Stimulated activated CD4-positive, alpha-beta T cell treated with anti-CD3 and anti-CD28 coated beads, Interleukin-15, amount 100 ng/mL, for 1 hour (primary cell): ENCODE data around the gene TMA16.
"Not testable (repeated sequence)": the region's sequence is repeated elsewhere in the genome, so short reads cannot be mapped to it uniquely, and the experiment has no call there.

Source experiments
- DNase-seq, 2 donors: peaks; one replicate each; pipeline ENCODE4 v3.0.0-alpha.2; 2020; ENCODE audit warnings: low read depth in 1 of 2, low spot score in 1 of 2

TMA16 gene

DNA sequence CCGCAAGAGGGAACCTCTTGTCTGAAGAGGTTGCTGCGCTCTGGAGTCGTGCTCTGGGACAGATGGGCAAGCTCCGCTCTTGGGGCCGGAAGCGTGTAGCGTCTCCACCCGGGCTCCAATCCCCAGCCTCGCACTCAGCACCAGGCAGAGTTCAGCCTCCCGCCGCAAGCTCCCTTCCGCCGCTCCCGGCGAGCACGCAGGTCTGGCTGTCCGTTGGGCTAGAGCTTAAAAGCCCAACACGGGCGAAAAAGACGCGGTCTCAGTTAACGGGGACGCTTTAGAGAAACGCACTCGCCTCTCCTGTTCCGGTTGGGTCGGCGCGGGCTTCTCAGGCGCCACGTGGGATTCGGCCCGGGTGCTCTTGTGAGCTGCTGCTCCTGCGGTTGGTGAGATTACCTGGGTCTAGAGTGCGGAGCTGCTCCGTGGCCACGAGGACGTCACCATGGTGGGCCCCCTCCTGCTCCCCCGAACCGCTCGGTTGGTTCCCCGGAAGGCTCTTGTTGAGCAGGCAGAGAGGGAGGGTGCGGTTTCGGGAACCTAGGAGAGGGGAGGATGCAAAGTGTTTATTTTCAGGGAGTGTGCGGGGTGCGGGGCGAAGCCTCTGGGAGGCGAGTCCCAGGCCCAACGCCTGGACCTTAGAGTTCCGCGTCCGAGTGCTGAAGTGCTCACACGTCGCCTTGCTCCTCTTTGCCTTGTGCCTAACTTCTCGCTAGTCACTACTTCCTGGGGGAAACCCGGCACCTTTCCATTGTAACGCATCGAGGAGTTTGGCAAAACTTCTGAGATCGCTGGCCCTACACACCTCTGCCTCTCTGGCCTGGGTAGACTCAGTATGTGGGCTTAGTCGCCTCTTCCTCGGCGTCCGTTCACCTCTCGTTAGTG lies at the start of gene TMA16:
TMA16 (plus strand) TSS at position 331 of the 882 bp plus-strand sequence; CDS start at position 443, 112 bp downstream.
- DNase-seq = peak; percentile 54 to 74

DNA sequence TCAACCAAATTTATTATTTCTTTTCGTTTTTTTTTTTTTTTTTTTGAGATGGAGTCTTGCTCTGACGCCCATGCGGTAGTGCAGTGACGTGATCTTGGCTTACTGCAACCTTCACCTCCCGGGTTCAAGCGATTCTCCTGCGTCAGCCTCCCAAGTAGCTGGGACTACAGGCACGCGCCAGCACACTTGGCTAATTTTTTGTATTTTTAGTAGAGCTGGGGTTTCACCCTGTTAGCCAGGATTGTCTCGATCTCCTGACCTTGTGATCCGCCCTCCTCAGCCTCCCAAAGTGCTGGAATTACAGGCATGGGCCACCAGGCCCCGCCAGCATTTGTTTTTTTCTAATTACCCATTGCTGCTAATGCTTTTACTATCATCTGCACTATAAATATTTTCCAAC lies 47.5 kb upstream of the TMA16 start:
- not testable (repeated sequence) for DNase-seq

DNA sequence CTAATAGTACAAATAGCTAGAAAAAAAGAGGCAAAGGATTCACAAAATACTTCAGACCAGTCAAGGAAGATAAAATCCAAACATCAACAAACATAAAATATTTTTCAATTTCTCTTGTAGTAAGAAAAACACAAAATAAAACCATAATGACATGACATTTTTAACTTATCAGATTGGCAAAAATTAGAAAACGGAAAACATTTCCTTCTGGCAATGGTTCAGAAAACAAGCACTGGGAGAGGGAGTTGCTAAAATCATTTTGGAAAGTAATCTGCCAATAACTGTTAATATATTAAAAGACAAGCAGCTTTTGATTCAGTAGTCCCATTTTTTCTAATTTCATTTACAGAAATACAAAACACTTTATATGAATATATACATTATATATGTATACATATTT lies 47.0 kb upstream of the TMA16 start:
- DNase-seq = no peak

DNA sequence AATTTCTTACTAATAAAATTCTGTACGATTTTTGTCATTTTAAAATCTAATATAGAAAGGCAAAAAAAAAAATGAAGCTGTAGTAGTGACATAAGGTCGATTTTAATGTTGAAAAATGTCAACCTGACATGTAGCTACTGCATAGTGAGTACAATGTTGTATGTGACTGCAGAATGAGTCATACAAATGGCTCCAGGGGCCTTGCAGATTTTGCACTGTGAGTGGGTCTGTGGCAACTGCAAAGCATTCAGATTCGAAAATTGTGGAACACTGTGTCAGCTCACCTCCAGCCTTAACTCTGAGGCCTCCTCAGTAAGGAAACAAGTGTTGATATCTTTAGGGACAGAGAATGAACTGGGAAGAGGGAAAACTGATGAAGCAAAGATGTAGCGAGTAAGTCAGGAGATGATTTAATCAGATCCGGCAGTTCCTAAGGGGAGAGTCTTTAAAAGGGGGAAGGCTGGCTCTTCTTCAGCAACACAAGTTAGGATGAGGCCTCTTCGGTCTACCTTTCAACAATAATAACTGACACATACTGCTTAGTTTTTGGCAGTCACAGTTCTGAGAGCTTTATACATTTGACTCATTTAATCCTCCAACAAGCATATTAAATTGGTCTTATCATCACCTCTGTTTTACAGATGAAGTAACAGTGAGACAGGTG lies 45.8 kb upstream of the TMA16 start:
- no peak for DNase-seq

DNA sequence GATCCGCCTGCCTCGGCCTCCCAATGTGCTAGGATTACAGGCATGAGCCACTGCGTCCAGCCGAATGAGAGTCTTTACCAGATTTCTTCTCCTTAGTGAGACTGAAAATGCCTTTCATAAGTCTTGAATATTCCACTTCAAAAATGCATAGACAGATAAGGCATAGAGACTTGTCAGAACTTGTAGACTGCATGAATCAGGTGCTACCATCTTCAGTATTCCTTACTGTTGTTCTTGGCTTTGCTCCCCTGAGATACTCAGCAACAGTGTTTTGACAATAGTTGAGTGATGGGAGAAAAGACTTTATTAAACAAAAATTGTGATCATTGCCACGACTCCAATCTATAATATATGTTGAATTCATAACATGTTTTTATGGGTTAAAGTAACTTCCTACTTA lies 31.9 kb upstream of the TMA16 start:
- DNase-seq = no peak

DNA sequence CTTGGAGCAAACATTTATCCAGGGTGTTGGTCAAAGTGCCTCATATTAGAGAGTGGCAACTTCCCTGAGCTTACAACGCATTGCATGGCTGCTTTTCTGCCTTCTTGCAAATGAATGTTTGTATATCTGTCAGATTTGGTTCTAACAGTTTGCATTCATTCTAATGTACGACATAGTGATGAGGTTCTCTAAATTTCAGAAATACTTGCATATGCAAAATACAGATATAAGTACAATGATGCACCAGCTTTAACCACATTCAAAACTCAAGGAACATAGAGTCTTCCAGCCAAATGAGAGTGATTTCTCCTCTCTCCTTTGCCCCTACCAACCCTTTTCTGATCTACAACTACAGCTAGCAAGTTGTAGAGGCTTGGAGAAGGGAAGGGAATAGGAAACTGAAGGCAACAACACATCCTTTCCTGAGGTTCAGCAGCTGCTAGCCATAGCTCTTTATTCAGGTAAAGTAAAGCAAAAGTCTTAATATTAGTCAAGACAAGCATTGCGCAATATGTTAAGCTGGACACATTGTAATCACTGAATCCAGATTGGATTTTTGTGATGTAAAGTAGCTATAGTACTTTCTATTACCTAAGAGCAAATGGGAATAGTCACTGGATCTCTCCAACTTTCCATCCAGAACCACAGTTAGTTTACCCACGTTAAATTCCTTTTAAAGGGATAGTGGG lies 27.3 kb upstream of the TMA16 start:
- DNase-seq = no peak

DNA sequence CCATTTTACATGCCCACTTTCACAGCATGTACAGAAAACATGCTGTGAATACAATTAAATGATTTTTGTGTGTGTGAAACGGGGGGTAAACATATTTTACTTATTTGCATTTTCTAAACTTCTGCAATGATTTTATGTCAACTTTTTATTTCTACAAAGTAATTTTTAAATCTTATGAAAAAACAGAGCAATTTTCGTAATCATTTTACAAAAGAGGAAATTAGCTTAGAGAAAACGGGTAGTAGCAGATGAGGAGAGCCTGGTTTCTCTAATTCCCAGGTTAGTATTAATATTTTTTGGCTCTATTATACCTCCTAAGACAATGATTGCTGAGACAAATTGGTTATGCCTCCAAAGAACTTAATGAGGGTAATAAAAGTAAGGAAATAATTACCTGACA lies 24.1 kb upstream of the TMA16 start:
- no peak for DNase-seq

DNA sequence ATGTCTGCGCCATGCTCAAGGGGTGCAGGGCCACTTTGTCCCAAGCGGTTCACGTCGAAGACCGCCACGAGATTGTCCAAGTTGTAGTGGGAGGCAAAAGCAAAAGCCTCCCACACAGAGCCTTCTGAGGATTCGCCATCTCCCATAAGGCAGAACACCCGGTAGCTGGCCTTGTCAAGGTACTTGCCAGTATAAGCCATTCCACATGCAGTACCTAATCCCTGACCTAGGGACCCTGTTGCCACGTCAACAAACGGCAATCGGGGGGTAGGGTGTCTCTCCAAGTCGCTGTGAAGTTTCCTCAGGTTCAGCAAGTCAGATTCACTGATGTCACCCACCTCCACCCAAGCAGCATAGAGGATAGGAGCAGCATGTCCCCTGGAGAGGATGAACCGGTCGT lies 21.4 kb upstream of the TMA16 start:
- no peak for DNase-seq

DNA sequence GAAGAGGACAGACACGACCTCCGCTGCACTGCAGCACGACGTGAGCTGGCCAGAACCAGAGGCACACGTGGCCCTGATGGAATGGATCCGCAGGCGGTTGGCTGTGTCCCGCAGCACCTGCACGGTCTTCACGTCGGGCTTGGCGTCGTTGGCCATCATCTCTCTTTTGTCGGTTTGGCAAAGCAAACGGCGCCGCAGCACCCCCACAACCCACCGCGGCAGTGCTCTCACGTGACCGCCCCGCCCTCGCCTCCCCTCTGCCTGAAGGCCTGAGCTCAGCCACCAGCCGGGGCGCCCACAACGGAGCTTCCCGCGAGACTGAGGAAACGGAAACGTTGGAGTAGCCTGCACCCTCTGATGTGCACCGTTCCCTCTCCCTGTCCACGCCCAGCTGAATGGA lies 20.9 kb upstream of the TMA16 start, which contains the start of gene TKTL2:
TKTL2 (minus strand) TSS at position 179 of the 400 bp plus-strand sequence; CDS start at position 159, 20 bp downstream.
- DNase-seq = no peak

GRCh38 chr4:163474027-163474426 lies 20.5 kb upstream of the TMA16 start:
- no peak for DNase-seq

- no peak for DNase-seq
Measured at GRCh38 chr4:163476761-163477438, 17.6 kb upstream of the TMA16 start.

DNA sequence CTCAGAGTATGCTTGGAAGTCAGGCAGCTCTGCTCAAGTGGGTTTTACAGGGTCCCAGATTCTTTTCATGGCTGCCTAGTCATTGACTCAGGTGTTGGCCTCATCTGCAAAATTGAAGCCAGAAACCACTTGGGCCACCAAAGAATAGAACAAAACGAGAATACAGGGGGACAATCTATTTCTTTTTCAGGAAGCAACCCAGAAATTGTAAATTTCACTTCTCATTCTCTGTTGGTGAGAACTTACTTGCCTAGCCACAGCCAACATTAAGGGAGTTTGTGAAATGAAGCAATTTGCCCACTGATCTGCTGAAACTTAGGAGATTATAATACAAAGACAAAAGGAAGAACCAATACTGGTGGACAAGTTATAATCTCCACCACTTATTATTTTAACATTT lies 12.3 kb upstream of the TMA16 start:
- DNase-seq = no peak

- no peak for DNase-seq
Measured at GRCh38 chr4:163484906-163485305, 9.6 kb upstream of the TMA16 start.

GRCh38 chr4:163485589-163485988 lies 8.9 kb upstream of the TMA16 start:
- DNase-seq = no peak

DNA sequence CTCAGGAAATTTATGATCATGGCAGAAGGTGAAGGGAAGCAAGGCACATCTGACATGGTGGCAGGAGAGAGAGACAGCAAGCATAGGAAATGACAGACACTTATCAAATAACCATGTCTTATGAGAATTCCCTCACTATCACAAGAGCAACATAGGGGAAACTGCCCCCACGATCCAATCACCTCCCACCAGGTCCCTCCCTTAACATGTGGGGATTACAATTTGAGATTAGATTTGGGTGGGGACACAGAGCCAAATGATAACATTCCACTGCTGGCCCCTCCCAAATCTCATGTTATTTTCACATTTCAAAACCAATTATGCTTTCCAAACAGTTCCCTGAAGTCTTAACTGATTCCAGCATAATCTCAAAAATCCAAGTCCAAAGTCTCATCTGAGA lies 8.2 kb upstream of the TMA16 start:
- no peak for DNase-seq

DNA sequence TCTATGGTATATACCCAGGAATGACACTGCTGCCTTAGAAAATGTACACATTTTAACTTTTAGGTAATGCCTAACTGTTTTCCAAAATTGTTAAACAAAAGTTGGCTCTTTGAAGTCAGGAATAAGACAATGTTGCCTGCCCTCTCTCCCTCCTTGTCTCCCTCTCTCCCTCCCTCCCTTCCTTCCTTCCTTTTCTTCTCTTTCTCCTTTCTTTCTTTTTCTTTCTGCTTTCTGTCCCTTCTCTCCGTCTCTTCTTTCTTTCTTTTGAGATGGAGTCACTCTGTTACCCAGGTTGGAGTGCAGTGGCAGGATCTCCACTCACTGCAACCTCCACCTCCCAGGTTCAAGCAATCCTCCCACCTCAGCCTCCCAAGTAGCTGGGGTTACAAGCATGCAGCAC lies 4.6 kb upstream of the TMA16 start:
- DNase-seq = no peak

- no peak for DNase-seq
Measured at GRCh38 chr4:163492951-163493504, 1.5 kb upstream of the TMA16 start.

DNA sequence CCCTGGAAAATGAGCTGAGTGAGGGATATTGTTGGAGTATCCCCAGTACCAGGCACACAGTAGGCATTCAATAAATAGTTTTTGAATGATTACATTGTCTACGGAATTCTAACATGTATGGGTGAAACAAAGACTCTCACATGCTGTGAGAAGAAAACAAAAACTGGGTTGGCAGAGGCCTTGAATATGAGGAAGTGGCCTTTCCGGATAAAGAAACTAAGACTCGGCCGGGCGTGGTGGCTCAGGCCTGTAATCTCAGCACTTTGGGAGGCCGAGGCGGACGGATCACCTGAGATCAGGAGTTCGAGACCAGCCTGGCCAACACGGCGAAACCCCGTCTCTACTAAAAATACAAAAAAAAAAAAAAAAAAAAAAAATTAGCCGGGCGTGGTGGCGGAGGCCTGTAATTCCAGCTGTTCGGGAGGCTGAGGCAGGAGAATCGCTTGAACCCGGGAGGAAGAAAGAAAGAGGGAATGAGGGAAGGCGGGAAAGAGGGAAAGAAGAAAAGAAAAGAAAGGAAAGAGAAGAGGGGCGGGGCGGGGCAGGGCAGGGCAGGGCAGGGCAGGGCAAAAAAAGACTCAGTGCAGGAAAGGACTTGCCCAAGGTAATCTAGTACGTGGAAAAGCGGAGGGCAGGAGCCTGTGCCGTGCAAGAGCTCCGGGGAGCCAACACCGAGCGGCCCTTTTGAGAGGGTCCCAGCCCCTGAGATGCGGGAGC lies 689 bp upstream of the TMA16 start:
- no peak for DNase-seq

- no peak for DNase-seq
Measured at GRCh38 chr4:163495900-163496299, 1.4 kb downstream of the TMA16 start.

DNA sequence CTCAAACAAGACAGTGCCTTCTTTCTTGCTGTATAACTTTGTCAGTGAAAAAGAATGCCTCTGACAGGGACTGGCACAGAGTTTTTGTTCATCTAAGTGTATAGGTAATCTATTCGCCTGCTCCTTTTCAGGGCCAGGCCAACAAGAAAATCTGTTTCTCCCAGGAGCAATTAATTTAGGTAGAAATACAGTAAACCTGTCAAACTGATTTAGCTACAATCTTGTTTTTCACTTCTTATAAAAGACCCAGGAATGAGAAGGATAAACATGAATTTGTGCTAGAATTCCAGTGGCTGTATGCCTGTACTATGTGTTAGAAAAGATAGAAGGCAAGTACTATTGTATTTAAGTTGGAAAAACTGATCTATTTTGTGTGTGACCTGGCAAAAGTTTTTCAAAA lies 6.1 kb downstream of the TMA16 start:
- no peak for DNase-seq
